CD4-positive, alpha-beta T cell treated with Interleukin-21 for 1 hour (primary cell): ENCODE data around the gene EFHD1.
"Not testable (repeated sequence)": the region's sequence is repeated elsewhere in the genome, so short reads cannot be mapped to it uniquely, and the experiment has no call there.

Experiments
- DNase-seq: peaks from one replicate; pipeline ENCODE4 v3.0.0-alpha.2; 2020

Gene EFHD1

DNA sequence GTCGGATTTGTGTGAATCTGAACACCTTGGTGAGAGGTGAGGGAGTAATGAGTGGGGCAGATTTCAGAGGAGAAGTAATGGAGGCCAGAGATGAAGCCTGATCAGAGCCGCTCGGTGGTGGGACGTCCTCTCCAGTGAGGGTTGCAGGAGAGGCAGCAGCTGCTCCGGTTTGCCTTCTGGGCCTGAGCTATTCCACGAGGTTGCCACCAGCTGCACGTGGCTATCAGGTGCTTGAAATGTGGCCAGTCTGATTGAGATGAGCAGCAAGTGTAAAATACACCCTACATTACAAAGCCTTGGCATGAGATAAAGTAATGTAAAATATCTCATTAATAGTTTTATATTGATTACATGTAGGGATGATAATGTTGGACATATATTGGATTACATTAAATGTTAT lies 10.8 kb upstream of the EFHD1 start:
- DNase-seq: no peak

DNA sequence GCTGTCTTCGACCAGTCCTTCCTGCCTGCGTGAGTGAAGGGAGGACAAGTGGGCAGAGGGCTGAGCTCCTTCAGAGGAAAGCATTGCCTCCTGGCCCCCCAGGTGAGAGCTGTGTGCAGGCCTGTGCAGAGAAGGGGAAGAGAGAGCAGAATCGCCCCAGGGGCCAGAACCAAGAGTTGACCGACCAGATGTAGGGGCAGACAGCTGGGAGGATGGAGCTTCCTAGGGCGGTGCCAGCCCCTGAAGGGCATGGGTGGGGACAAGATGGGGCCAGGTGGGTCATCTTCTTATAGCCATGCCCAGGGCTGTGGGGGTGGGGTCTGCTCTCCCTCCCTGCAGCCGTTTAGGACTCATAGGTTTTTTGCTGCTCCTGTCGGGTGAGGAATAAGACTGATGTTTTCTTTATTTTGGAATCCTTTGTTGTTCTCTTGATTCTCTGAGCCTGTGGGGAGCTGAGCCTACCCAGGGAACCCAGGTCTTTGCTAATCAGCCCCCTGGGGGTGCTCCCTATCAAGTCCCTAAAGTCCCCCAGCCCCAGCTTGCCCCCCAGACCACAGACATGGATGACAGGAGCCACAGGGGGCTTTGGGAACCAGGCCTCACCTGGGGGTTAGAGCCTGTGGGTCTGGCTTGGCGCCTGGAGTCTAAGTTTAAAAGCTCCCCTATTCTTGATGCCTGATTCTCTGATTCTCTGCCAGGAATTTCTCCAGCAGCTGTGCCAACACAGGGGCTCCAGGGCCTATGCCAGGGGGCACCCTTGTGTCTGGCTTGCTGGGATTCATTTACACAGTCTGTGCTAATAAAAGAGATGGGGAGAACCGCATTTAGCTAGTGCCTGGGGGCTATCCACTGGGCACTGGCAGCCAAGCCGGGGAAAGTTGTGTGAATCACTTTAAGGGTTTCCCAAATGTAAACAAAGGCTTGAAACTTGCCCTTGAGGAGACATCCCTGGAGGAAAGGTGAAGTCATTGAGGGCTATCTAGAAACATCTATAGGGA lies 9.3 kb upstream of the EFHD1 start:
- no peak for DNase-seq

DNA sequence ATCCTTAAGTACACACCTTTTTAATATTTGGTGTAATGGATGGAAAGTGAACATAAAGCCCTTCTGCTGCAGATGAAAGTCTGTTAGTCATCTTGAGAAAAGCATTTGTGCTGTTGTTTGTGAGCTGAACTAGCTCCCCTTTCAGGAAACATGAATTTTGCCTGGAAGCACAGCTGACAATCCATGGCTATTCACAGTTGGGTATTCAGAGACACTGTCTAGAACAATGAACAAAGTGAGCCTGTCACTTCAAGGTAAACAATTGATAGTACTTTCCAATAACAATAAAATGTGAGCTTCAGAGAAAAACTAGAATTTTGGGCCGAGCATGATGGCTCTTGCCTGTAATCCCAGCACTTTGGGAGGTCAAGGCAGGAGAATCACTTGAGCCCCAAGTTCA lies 6.8 kb upstream of the EFHD1 start:
- no peak for DNase-seq

DNA sequence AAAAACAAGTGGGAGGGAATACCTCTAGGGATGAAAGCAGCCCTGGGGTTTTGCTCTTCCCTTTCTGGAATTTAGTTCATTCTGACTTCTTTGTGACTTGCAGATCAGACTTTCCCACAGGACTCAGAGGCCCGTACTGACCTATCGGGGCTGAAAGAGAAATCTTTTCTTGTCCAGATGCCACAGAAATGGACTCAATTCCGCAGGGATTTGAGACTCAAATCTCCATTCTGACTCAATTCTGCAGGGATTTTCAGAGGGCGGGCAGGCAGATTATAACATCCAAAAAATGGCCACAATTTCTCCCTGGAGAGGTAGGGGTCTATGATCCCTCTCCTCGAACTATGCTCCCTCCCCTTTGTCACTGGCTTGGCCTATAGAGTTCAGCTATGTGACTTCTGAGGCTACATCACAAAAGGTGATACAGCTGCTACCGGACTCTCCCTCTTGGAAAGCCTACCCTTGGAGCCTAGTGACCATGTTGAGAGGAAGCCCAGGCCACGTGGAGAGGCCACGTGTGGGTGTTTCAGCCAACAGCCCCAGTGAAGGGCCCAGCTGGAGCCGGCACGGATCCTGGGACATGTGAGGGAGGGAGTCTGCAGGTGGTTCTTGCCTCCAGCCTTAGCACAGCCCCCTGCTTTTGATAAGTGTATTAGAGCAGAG lies 4.8 kb upstream of the EFHD1 start:
- DNase-seq: no peak

DNA sequence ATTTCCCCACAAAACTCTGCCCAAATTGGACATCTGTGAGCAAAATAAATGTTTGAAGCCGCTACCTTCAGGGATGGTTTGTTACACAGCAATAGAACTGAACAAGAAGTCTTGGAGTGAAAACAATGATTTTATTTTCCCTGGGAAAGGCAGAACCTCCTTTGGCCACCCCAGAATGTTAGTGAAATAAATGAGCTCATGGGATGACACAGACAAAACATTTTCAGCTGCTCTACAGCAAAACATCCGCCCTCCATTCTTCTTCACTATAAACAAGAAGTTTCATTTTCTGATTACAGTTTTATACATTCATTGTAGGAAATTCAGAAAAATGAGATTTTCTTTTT lies 4.3 kb upstream of the EFHD1 start:
- DNase-seq: no peak

DNA sequence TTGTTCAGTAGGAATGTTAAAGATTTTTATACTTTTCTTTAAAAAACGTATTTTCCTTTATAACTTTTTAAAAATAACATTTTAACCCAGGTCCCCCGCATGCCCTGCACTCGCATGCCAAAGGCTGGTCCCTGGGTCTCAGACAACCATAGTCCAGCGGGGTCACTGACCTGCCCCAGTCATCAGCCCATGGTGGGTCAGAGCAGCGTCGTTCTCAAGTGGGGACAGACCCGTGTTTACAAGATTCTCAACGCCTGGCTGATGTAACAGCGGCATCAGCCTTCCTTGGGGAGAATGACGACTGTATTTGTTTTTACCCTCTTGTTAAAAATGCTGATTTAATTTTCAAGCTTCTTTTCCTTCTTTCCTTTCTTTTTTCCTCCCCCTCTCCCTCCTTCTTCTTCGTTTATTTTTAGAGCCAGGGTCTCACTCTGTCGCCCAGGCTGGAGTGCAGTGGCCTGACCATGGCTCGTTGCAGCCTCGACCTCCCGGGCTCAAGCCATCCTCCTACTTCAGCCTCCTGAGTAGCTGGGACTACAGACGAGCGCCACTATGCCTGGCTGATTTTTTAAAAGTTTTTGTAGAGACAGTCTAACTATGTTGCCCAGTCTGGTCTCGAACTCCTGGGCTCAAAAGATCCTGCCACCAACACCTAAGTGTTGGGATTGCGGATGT lies 1.0 kb upstream of the EFHD1 start:
- DNase-seq: no peak

DNA sequence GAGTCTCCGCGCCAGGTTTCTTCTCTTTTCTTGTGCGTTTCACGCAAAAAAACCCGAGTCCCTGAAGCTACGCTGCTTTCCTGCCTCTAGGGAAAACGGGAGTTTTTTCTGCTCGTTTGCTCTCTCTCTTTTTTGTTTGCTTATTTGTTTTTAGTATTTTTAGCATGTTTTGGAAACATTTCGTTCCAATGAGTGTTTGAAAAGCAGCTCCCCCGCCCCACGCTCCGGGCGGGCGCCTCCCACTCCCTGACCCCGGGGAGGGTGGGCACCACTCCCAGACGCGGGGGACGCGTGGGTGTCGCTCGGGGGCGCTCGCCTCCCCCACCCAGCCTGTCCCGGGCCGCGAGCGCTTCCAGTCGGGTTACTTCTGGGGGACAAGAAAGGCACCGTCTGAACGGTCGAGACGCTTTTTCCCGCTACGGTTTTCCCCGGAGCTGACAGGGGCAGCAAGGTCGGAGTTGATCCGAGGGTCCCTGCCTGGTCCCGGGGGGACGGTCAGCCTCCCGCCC lies 446 bp upstream of the EFHD1 start:
- DNase-seq: no peak

DNA sequence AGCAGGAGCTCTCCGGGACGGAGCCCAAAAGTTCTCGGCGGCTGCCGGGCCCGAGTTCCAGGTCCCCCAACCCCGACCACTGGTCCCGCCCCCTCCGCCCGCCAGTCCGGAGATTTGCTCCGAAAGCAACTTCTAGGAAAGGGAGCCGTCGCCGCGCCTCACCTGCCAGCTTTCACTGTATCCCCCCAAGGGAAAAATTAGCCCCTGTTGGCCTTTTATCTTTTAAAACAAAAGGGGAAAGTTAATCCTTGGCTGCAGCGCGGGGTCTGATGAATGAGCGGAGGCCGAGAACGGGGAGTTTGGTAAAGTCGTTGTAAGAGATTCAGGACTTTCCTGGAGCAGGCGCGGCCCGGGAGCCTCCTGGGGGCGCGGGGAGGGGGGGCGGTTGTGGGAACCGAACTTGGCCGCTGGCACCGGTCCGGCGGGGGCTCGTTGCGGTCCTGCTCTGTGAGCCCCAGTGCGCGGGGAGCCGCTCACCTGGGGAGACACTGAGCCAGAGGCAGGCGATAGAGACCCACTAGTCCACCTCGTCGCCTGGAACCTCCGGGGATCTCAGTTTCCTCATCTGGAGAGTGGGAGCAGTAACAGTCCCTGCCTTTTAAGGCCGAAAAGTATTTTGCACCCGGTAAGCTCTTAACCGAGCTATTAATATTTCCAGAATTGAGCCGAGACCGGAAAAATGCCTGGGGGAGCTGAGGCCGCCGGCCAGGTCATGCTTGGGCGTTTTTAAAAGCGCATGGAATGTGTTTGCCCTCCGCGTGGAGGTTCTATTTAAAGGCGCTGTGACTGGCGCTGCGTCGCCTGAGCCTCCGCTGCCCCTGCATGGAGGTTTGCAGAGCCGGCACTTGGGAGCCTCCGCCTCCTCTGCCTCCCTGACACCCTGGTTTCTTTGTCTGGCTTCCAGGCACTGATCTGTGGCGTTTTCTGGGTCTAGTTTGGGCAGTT lies 1.1 kb downstream of the EFHD1 start:
- no peak for DNase-seq

DNA sequence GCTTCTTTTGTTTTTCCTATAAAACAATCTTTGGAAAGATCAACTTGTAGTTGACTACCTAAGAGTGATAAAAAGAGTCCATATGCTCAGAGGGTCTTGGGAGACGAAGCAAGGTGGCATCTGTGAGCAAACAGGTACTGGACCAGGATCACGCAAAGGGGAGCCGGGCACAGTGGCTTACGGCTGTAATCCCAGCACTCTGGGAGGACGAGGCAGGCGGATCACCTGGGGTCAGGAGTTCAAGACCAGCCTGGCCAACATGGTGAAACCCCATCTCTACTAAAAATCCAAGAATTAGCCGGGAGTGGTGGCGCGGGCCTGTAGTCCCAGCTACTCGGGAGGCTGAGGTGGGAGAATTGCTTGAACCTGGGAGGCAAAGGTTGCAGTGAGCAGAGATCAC lies 2.0 kb downstream of the EFHD1 start:
- DNase-seq: not testable (repeated sequence)

DNA sequence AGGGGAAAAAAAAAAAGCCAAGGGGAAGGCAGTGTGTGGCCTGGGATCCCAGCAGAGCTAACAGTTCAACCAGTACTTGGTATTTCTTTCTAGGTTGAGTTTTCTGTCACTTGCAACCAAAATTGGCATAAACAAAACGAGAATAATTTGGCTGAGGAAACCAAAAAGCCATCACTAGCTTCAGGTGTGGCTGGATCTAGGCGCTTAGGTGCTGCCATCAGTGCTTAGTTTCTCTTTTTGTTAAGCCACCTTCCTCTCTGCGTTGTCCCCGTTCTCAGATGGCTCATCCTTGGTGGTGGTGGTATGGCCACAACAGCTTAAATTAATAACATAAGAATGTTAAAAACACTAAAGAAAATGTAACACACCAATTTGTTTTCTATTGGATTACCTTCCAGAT lies 2.4 kb downstream of the EFHD1 start:
- no peak for DNase-seq

DNA sequence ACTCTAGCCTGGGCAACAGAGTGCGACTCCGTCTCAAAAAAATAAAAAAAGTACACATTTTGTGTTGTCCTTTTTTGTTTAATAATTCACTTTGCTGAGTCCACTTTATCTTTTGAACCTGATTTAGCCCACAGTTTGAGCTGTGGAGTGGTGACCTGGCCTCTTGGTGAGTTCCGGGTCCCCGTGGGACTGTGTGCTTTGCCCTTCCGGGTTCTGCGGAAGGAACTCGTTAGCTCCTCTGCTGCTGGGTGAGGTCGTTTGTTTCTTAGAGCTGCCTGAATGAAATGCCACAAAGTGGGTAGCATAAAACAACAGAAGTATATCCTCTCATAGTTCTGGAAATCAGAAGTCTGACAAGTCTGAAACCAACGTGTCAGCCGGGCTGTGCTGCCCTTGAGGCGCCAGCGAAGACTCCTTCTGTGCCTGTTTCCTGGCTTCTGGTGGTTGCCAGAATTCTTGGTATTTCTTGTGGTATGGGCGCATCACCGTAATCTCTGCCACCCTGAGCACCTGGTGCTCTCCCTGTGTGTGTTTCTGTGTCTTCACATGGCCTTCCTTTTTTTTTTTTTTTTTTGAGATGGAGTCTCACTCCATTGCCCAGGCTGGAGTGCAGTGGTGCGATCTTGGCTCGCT lies 3.5 kb downstream of the EFHD1 start:
- DNase-seq: no peak

DNA sequence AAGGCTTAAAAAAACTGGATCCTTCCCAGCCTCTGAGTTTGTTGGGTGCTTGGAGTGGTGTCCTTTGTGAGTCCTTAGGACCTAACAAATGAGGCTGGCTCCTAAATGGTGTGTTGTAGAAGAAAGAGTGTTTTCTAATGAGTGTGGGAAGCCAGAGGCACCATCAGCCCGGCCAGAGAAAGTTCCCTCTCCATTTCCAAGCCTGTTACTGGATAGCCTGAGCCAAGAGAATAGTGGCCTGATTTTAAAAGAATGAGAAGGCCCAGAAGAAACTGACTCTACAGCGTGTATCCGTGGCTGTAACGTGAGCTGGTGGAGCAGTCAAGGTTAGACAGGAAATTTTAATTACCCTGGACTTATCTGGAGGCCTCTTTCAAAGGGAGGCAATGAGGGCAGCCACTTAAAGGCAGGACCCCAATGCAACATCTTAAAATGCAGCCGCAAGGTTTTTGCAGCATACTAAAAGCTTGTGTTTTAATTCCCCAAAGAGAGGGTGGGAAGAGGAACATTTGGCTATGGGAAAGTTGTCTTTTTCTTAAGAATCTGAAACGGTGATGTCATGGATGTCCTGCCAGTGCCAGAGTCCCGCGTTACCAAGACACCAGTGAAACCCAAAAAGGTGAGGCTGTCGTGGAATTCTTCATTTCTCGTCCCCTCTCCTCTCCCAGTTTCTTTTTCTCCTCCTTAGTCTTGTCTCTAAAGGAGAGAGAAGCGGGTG lies 4.6 kb downstream of the EFHD1 start:
- DNase-seq: no peak

DNA sequence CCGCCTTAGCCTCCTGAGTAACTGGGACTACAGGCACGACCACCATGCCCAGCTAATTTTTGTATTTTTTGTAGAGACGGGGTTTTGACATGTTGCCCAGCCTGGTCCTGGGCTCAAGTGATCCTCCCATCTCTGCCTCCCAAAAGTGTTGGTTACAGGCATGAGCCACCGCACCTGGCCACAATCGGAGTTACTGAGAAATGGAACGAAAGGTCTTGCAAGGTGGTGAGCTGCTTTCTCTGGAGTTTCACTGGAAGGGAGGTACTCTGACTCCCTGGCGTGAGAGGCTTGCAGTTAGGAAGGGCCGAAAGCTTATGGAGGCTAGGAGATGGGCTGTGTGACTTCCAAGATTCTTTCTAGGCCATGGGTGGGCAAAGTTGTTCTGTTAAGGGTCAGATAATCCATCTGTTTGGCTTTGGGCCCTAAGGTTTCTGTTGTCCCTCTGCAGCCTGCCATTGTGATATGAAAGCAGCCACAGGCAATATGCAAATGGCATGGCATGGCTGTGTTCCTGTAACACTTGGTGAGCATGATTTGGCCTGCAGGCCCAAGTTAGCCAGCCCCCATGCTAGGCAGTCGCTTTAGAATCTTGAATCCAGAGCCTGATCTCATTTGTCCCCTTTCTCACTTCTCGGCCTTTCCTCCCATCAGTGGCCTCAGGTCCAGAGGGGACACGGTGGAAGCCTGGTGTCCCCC lies 7.9 kb downstream of the EFHD1 start:
- DNase-seq: no peak

DNA sequence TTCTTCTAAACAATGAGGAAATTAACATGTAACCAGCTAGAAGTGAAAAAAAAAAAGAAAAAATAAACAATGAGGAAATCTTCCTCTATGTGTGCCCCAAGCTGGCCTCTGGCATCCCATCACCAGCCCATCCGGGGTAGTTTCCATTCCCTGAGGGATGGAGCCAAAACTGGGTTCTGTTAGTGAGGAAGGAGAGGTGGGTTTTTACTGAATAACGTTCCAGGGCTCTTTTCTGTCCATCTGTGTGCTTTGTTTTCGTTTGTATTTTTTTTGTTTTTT lies 9.7 kb downstream of the EFHD1 start:
- no peak for DNase-seq

DNA sequence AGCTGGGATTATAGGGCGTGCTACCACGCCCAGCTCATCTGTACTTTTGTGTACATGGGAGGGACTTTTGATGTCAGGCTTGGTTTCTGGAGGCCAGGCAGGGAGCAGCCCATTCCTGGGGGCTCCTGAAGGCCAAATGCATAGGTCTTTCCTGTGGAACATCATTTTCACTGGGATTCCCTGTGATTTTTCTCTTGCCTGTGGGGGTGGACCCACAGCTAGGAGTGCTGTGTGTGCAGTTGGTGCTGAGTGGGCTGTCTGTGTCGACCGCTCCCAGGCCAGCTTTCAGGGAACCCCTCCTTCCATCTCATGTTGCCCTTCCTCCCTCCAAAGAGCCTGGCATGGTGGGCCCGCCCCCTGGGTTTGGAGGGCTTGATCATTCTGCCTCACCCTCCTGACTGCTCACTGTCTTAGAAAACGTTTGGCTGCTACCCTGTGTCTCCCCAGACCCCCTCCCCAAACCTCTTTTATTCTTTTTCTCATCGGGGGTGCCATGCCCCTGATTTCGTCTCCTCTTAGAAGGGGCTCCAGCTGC lies 10.5 kb downstream of the EFHD1 start:
- DNase-seq: no peak

DNA sequence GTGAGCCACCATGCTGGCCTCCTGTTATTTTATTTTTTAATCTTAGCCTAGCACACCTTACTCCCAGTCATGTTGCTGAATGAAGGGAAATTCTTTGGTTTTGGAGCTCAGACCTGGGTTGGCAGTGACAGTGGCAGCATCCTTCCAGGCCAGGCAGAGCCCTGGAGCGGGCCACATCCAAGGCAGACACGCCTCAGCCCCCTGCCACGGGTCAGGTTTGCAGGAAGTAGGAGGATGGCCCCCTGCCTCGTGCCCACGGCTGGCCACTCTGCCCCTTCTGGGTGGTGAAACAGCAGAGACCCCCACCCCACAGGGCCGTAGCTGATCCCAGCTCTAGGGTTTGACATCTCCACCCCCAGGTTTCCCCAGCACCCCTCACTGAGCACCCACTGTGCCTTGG lies 11.7 kb downstream of the EFHD1 start:
- DNase-seq: no peak

DNA sequence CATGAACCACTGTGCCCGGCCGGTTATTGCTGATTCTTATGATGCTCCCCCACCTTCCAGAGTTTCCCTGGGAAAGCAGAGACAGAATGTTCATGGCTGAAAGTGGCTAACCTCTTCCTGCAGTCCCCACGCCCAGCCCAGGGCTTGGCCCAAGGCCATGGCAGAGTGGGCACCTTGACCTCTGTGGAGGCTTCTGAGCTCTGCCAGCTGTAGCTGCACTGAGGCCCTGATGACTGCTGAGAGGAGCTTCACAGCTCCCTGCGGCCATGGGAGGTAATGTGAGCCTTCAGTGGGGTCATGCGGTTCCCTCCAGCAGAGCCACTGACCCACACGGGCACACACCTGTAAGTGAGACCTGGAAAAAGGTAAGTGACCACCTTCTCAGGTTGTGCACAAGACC lies 13.3 kb downstream of the EFHD1 start:
- no peak for DNase-seq

DNA sequence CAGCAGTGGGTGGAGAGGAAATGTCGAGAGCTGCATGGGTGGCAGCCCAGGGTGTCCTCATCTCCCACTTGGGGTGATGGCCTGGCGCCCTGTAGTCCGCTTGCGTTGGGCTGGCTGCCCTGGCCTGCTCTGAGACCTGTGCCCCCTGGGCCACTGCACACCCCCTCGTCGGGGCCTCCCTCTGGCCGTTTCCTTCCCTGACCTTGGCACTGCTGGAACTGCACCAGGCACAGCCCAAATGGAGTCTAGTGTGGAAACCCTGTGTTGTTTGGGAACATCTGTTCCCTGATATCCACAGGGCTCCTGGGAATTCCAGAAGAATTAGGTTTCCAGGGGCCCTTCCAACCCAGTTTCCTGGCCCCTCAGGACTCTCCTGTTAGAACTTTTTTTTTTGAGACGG lies 13.9 kb downstream of the EFHD1 start:
- DNase-seq: no peak

DNA sequence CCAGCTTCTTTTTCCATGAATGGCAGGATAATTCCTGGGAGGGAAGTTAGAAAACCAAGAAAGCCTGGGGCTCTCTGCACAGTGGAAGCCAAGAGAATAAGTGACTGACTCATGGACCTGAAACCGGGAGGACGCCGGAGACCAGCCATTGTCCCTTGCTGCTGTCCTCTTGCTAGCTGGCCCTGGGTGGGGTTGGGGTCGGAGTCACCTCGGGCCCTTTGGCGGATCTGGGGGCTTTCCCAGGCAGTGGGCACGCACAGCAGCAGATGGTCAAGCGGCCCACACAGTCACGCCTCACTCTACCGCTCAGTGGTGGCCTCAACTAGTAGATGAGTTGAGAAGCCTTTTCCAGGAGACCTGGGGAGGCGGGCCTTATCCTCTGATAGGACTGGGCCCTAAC lies 15.6 kb downstream of the EFHD1 start:
- DNase-seq: no peak

DNA sequence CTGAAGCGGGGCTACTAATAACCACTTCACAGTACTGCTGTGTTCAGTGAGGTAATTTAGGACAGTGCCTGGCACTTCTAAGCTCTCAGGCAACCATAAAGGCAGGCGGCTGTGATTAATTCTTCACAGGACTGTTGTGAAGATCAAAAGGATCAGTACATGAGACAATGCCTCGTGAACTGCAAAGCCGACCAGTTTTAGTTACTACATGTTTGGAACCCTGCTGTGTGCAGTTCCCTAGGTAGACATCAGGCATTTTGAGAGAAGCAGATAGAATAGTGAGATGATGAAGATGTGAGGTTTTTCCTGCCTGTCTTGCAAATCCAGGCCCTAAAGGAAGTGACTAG lies 19.1 kb downstream of the EFHD1 start:
- no peak for DNase-seq

DNA sequence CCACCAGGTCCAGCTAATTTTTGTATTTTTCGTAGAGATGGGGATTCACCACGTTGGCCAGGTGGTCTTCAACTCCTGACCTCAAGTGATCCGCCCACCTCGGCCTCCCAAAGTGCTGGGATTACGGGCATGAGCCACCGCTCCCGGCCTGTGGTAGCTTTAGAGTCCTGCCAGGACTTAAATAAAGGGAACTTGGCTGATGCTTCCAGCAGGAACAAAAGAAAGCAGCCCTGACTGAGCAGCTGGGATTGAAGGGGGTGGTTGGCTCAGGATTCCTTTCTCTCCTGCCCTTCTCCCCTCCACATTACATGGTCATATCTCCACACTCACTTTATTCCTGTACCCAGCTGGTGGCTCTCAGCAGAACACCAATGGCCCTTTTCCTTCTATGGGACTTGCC lies 20.0 kb downstream of the EFHD1 start:
- no peak for DNase-seq
